OCI-LY7 (cell line): ENCODE data around the gene FUZ. TPM values are rescaled to one million over a fixed set of nuclear protein-coding genes. Genes with fewer than 3 reads are reported as not detected.

Experiments used
- BruUV-seq: library from RNA; stranded (reverse); fragments of 400-500 nt; replicated peaks from 2 replicates; lab custom pipeline; 2021; lab: Mats Ljungman, UMichigan
- CTCF ChIA-PET: fragments of 300-600 bp; sonication (Branson Sonifier 250); formaldehyde crosslinking; loops from one replicate; lab custom pipeline; 2022; ENCODE audit warnings: antibody characterized with exemption; ENCODE audit not compliant: unreplicated experiment; lab: Charles Lee
- POLR2A ChIA-PET: fragments of 300-600 bp; sonication (Branson Sonifier 250); formaldehyde crosslinking; loops from one replicate; lab custom pipeline; 2022; ENCODE audit warnings: antibody characterized with exemption; lab: Charles Lee
- DNase-seq: peaks from one replicate; pipeline ENCODE4 v3.0.0-alpha.2; 2015; ENCODE audit warnings: low spot score
- H2AFZ ChIP-seq: fragments of 200-600 bp; sonication (generic), shearing (Covaris generic); 2 replicates; pipeline ENCODE4 v1.6.1; 2014; ENCODE audit warnings: mild to moderate bottlenecking, antibody characterized with exemption, low read length, moderate library complexity
- H3K27ac ChIP-seq: fragments of 200-600 bp; sonication (generic); 2 replicates; pipeline ENCODE4 v1.5.1; 2014; ENCODE audit warnings: mixed run types, low read depth, mild to moderate bottlenecking, moderate library complexity, low read length, inconsistent platforms; ENCODE audit not compliant: poor library complexity, severe bottlenecking
- H3K36me3 ChIP-seq: fragments of 200-600 bp; sonication (generic); 2 replicates; pipeline ENCODE4 v1.6.1; 2014; ENCODE audit warnings: mild to moderate bottlenecking, antibody characterized with exemption, low read length, moderate library complexity, mixed read lengths; ENCODE audit not compliant: insufficient read depth
- H3K4me1 ChIP-seq: fragments of 200-600 bp; sonication (generic); 2 replicates; pipeline ENCODE4 v1.5.1; 2014; ENCODE audit warnings: mild to moderate bottlenecking, low read length; ENCODE audit not compliant: insufficient read depth, poor library complexity, severe bottlenecking
- H3K4me2 ChIP-seq: fragments of 200-600 bp; sonication (generic); 2 replicates; pipeline ENCODE4 v1.6.1; 2014; ENCODE audit warnings: mild to moderate bottlenecking, low read length
- H3K4me3 ChIP-seq: fragments of 200-600 bp; sonication (generic); 2 replicates; pipeline ENCODE4 v1.5.1; 2014; ENCODE audit warnings: mild to moderate bottlenecking, low read depth, low read length; ENCODE audit not compliant: poor library complexity, severe bottlenecking
- H3K79me2 ChIP-seq: fragments of 200-600 bp; sonication (generic); 2 replicates; pipeline ENCODE4 v1.6.1; 2016; ENCODE audit warnings: low read depth, mild to moderate bottlenecking, low read length, moderate library complexity, mixed read lengths; ENCODE audit not compliant: insufficient read depth
- H3K9me2 ChIP-seq: fragments of 200-600 bp; sonication (generic); 2 replicates; pipeline ENCODE4 v1.6.1; 2016; ENCODE audit warnings: mild to moderate bottlenecking, low read length, mixed read lengths; ENCODE audit not compliant: insufficient read depth
- H3K9me3 ChIP-seq: fragments of 200-600 bp; sonication (generic); 2 replicates; pipeline ENCODE4 v1.6.1; 2014; ENCODE audit warnings: mild to moderate bottlenecking, mixed run types, low read length, mixed read lengths
- H4K20me1 ChIP-seq: fragments of 200-600 bp; sonication (generic); 2 replicates; pipeline ENCODE4 v1.6.1; 2014; ENCODE audit warnings: mild to moderate bottlenecking, antibody characterized with exemption, low read length, moderate library complexity, mixed read lengths; ENCODE audit not compliant: insufficient read depth
- CTCF ChIP-seq: fragments of 200-600 bp; sonication (generic); conservative IDR thresholded peaks from 2 replicates; pipeline ENCODE4 v1.5.1; 2014; ENCODE audit warnings: mild to moderate bottlenecking, antibody characterized with exemption, low read length, moderate library complexity, mixed read lengths
- EZH2phosphoT487 ChIP-seq: fragments of 200-600 bp; sonication (generic); IDR thresholded peaks from 2 replicates; pipeline ENCODE4 v1.6.1; 2018; ENCODE audit warnings: low read depth, borderline replicate concordance, mild to moderate bottlenecking, mixed run types, antibody characterized with exemption, low read length, moderate library complexity, mixed read lengths
- intact Hi-C: fragments of 100-400 bp; cut with micrococcal nuclease; formaldehyde crosslinking; loops from one replicate; pipeline ENCODE4 v1.10.0; 2022; ENCODE audit not compliant: unreplicated experiment
- total RNA-seq, 2 experiments: library from RNA; depleted of rRNA in 1 of 2; stranded (reverse); fragments of >200 nt in 1 of 2; shearing (Covaris generic) in 1 of 2; gene quantifications; 2 replicates each; pipeline ENCODE4 v1.2.3, GENCODE V29; 2014 to 2022

The FUZ gene
- total RNA-seq, 2 experiments from 2014 or later, result 28.1 to 33.6 TPM

DNA sequence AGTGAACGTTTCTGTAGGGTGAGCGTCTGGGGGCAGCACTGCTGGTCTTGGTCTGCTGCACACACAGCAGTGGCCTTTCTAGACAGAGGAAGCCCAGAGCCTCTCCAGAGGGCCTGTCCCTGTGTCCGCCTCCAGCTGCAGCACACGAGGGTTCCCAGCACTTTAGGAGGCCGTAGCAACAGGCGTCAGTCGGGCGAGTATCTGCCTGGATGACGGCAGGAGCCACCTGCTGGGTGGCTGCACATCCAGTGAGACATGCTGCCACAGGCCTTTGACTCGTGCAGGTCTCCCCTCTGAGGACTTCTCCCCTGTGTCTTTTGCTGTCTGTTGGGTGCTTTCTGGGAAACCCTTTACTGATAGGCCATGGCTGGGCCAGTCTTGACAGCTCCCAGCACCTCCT is 24.2 kb downstream of the FUZ start:
- H3K4me3 ChIP-seq, result no peak overlapping the region
- H4K20me1 ChIP-seq, result no peaks in the 10 kb centered on the region
- no peak for DNase-seq
- no TSS peak for BruUV-seq
- no peak overlapping the region for H2AFZ ChIP-seq
- POLR2A ChIA-PET, result no interaction called here
- no peaks in the 10 kb centered on the region for H3K4me1 ChIP-seq
- H3K36me3 ChIP-seq, result peaks cover 78% of the 10 kb centered on the region
- CTCF ChIA-PET, result no interaction called here
- H3K27ac ChIP-seq, result no peak overlapping the region
- H3K9me3 ChIP-seq, result no peaks in the 10 kb centered on the region
- no peaks in the 10 kb centered on the region for H3K9me2 ChIP-seq
- TF ChIP-seq CTCF (no peak), EZH2phosphoT487 (no peak)
- intact Hi-C loops, result no loop called here
- no peaks in the 10 kb centered on the region for H3K79me2 ChIP-seq
- H3K4me2 ChIP-seq, result no peak overlapping the region

DNA sequence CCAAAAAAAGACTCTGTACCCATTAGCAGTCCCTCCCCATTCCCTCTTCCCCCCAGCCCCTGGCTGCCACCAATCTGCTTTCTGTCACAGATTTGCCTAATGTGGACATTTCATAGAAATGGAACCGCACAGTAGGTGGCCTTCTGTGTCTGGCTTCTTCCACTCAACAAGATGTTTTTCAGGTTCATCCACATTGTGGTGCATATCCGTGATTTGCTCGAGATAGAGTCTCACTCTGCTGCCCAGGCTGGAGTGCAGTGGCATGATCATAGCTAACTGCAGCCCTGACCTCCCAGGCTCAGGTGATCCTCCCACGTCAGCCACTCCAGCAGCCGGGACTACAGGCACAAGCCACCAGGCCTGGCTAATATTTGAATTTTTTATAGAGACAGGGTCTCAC is 25.3 kb downstream of the FUZ start:
- H3K4me3 ChIP-seq, result no peak overlapping the region
- H3K79me2 ChIP-seq, result no peaks in the 10 kb centered on the region
- H3K9me2 ChIP-seq, result no peaks in the 10 kb centered on the region
- no peaks in the 10 kb centered on the region for H3K4me1 ChIP-seq
- ChIA-PET CTCF (no interaction called here), POLR2A (no interaction called here)
- no peaks in the 10 kb centered on the region for H4K20me1 ChIP-seq
- peaks cover 80% of the 10 kb centered on the region for H3K36me3 ChIP-seq
- intact Hi-C loops, result no loop called here
- H3K27ac ChIP-seq, result no peak overlapping the region
- H3K9me3 ChIP-seq, result no peaks in the 10 kb centered on the region
- H2AFZ ChIP-seq, result no peak overlapping the region
- BruUV-seq, result no TSS peak
- TF ChIP-seq EZH2phosphoT487 (no peak), CTCF (no peak)
- no peak overlapping the region for H3K4me2 ChIP-seq
- DNase-seq, result no peak

- Histone ChIP-seq H3K4me1 (no peaks in the 10 kb centered on the region), H2AFZ (no peak overlapping the region), H3K36me3 (peaks cover 77% of the 10 kb centered on the region), H3K4me3 (no peak overlapping the region), H3K9me2 (no peaks in the 10 kb centered on the region), H4K20me1 (no peaks in the 10 kb centered on the region), H3K9me3 (no peaks in the 10 kb centered on the region), H3K27ac (no peak overlapping the region), H3K79me2 (no peaks in the 10 kb centered on the region), H3K4me2 (no peak overlapping the region)
- BruUV-seq, result no TSS peak
- DNase-seq, result no peak
- intact Hi-C loops, result no loop called here
- CTCF ChIA-PET, result no interaction called here
- no peak for TF ChIP-seq CTCF
- TF ChIP-seq EZH2phosphoT487, result no peak
- POLR2A ChIA-PET, result no interaction called here
Observed at GRCh38 chr19:49786376-49786820, 26.7 kb downstream of the FUZ start.
